Immature natural killer cell (primary cell): Measurements from ENCODE around the gene IKBKE. TPM values are rescaled to one million over a fixed set of nuclear protein-coding genes. Genes with fewer than 3 reads are reported as not detected.

Source experiments
- DNase-seq, 3 donors: peaks; one replicate each; pipeline ENCODE4 v3.0.0; 2022; ENCODE audit warnings: mixed read lengths in 1 of 3
- H3K27ac Mint-ChIP-seq, 6 donors: one replicate each; pipeline ENCODE4 v1.8.0; 2020; ENCODE audit warnings: mixed read lengths in 6 of 6, mild to moderate bottlenecking in 5 of 6, inconsistent platforms in 4 of 6, moderate library complexity in 3 of 6
- H3K27me3 Mint-ChIP-seq, 3 donors: one replicate each; pipeline ENCODE4 v1.8.0; 2020 to 2021; ENCODE audit warnings: low read depth in 3 of 3, mild to moderate bottlenecking in 3 of 3, mixed read lengths in 3 of 3, moderate library complexity in 3 of 3, inconsistent platforms in 1 of 3
- H3K36me3 Mint-ChIP-seq, 3 donors: one replicate each; pipeline ENCODE4 v1.8.0; 2020; ENCODE audit warnings: mixed read lengths in 3 of 3, inconsistent platforms in 2 of 3, mild to moderate bottlenecking in 2 of 3
- H3K4me1 Mint-ChIP-seq, 2 donors: one replicate each; pipeline ENCODE4 v1.8.0; 2020; ENCODE audit warnings: inconsistent platforms in 2 of 2, mild to moderate bottlenecking in 2 of 2, mixed read lengths in 2 of 2, moderate library complexity in 1 of 2
- H3K4me3 Mint-ChIP-seq, 5 donors: one replicate each; pipeline ENCODE4 v1.8.0; 2020; ENCODE audit warnings: mild to moderate bottlenecking in 5 of 5, mixed read lengths in 5 of 5, inconsistent platforms in 3 of 5, moderate library complexity in 3 of 5
- H3K9me3 Mint-ChIP-seq, 6 donors: one replicate each; pipeline ENCODE4 v1.8.0; 2020; ENCODE audit warnings: mild to moderate bottlenecking in 6 of 6, mixed read lengths in 6 of 6, inconsistent platforms in 4 of 6, moderate library complexity in 3 of 6
- polyA plus RNA-seq, 3 donors: library from polyadenylated mRNA; unstranded; fragments of 300-500 nt; fragmentation: Illumina TruSeq; gene quantifications; one replicate each; pipeline ENCODE4 v1.2.3, GENCODE V29; 2021

The IKBKE gene
- polyA plus RNA-seq, 3 donors from 2014 or later = 21.1 to 29.7 (median 28.3) TPM

GRCh38 chr1:206508130-206508889 is 38.0 kb downstream of the IKBKE start:
- H3K27me3 Mint-ChIP-seq = peaks cover 11 to 15% (median 12%) of the 10 kb centered on the region in 3 donors
- H3K36me3 Mint-ChIP-seq = no peaks in the 10 kb centered on the region
- DNase-seq = no peak
- peak overlapping the region; percentile 63 to 83 (median 77) for H3K4me3 Mint-ChIP-seq
- H3K4me1 Mint-ChIP-seq = peaks cover 42 to 49% of the 10 kb centered on the region in 2 donors
- no peaks in the 10 kb centered on the region for H3K9me3 Mint-ChIP-seq
- peak overlapping the region in 5 of 6 donors; percentile 39 to 86 (median 64) for H3K27ac Mint-ChIP-seq

DNA sequence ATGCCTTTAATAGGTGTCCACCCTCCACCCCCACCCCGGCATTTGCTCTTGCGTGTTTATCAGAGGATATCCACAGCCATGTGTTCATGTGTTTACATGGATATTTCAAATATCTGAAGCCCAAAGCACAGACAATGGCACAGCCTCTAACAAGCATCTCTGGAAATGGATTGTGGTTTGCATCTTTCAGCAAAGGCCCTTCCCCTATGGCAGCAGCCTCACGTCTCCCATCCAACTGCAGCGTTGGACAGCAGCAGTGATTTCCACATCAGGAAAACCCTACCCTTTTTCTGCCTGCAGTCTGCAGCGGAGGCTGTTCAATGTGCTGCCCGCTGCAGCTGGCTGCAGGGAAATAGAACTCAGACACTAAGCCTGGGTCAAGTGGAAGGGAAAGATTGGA is 38.7 kb downstream of the IKBKE start:
- Mint-ChIP-seq H3K27ac (peak overlapping the region in 4 of 6 donors; percentile 6 to 86 (median 57)), H3K4me3 (peak overlapping the region; percentile 63 to 83 (median 77)), H3K27me3 (peaks cover 11 to 15% (median 12%) of the 10 kb centered on the region in 3 donors), H3K4me1 (peaks cover 37 to 42% of the 10 kb centered on the region in 2 donors), H3K36me3 (peaks cover 0 to 1% (median 0%) of the 10 kb centered on the region in 3 donors), H3K9me3 (no peaks in the 10 kb centered on the region)
- no peak for DNase-seq

DNA sequence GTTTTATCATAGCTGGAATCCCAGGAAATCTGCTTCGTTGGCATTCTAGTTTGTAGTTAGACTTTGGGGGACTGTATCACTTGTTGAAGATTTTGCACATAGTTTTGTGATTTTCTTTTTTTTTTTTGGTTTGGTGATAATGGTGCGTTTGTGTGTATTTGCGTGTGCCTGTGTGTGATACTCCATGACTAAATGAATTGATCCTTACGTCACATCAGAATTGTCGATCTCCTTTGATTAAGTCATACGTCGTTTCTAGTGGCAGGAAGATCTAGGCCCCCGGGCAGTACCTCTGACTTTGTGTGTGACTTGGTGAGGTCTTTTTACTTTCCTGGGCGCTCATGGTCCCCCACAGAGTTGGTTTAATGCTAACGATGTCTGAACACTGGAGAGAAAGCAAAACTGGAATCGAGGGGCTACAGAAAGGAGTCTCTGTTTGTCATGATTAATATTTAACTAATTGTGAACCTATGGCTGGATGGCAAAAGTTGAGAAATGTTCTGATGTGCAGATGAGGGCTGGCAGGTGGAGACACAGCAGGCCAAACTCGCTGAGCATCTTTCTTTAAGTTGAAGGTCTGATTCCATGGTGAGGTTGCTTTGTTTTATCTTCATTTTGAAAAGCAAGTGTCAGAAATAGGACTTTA is 39.5 kb downstream of the IKBKE start:
- peaks cover 29 to 34% of the 10 kb centered on the region in 2 donors for H3K4me1 Mint-ChIP-seq
- peaks cover 11 to 13% (median 13%) of the 10 kb centered on the region in 3 donors for H3K27me3 Mint-ChIP-seq
- no peak overlapping the region for H3K27ac Mint-ChIP-seq

DNA sequence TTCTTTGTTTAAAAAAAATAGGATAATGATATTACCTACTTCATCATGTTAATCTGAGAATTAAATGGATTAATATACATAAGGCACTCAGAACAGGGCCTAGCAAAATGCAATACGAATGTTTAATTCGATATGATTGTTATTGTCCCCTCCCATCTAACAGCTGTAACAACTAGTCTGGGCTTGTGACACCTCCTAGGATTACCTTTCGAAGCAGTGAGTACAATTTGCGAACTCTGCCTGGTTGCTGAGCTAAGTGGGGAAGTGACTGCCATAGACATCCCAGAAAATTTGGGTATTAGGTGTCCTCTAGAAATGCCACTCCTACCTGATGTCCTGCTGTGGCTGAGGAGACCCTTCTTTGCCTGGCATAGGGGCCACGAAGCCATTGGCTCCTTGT is 40.1 kb downstream of the IKBKE start:
- Mint-ChIP-seq H3K4me3 (no peak overlapping the region), H3K9me3 (no peaks in the 10 kb centered on the region), H3K27ac (no peak overlapping the region), H3K36me3 (peaks cover 0 to 3% (median 0%) of the 10 kb centered on the region in 3 donors), H3K27me3 (peaks cover 7 to 13% (median 13%) of the 10 kb centered on the region in 3 donors), H3K4me1 (peaks cover 23 to 28% of the 10 kb centered on the region in 2 donors)
- DNase-seq = no peak

More for the DNA sequence above, 39.5 kb downstream of the IKBKE start:
- Mint-ChIP-seq H3K9me3 (no peaks in the 10 kb centered on the region), H3K36me3 (peaks cover 0 to 3% (median 0%) of the 10 kb centered on the region in 3 donors), H3K4me3 (no peak overlapping the region)
- no peak for DNase-seq

GRCh38 chr1:206511362-206512057 is 41.2 kb downstream of the IKBKE start:
- no peak for DNase-seq
- H3K9me3 Mint-ChIP-seq = no peaks in the 10 kb centered on the region
- peaks cover 6 to 11% (median 10%) of the 10 kb centered on the region in 3 donors for H3K27me3 Mint-ChIP-seq
- H3K27ac Mint-ChIP-seq = peak overlapping the region in 1 of 6 donors; percentile 37
- no peak overlapping the region for H3K4me3 Mint-ChIP-seq
- H3K4me1 Mint-ChIP-seq = peaks cover 15 to 17% of the 10 kb centered on the region in 2 donors
- peaks cover 0 to 9% (median 0%) of the 10 kb centered on the region in 3 donors for H3K36me3 Mint-ChIP-seq

DNA sequence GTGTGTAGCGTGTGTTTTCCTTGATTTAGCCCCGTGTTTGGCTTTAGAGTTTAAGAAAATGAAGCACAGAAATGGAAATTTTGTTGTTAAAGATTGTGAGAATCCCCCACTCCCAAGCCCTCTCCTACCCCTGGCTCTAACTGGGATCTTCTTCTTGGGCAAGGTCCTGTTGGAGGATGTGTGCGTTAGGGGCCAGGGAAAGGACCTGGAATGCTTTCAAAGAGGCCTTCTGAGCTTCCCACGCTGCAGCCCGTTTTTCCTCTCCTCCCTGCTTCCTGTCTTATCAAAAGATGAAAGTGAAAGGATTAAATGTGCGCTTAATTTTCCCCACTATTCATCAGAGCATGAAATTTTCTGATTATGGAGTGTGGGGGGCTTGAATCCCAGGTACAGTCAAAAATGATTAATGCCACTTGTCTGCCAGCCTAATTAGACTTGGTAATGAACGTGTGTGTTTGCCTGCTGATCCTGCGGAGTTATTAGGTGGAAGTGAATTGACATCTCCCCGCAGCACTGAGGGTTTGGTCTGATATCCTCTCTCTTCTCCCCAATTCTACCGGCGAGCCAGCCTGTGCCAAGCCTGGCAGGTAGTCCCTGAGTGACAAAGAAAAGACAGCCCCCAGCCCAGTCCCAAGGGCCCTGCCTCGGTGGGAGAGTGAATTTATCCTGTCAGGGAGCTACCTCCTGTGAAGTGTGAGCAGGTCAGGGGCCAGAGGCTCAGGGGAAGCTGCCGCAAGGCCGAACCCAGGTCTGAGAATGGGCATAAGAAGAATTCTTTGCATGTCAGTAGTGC is 42.0 kb downstream of the IKBKE start:
- H3K4me1 Mint-ChIP-seq = peaks cover 12 to 13% of the 10 kb centered on the region in 2 donors
- H3K9me3 Mint-ChIP-seq = no peaks in the 10 kb centered on the region
- H3K36me3 Mint-ChIP-seq = peaks cover 0 to 9% (median 0%) of the 10 kb centered on the region in 3 donors
- H3K4me3 Mint-ChIP-seq = no peak overlapping the region
- no peak for DNase-seq
- H3K27ac Mint-ChIP-seq = peak overlapping the region in 1 of 6 donors; percentile 37
- H3K27me3 Mint-ChIP-seq = peaks cover 5 to 11% (median 6%) of the 10 kb centered on the region in 3 donors

- peaks cover 5 to 11% (median 6%) of the 10 kb centered on the region in 3 donors for H3K27me3 Mint-ChIP-seq
- no peaks in the 10 kb centered on the region for H3K9me3 Mint-ChIP-seq
- H3K4me3 Mint-ChIP-seq = no peak overlapping the region
- peaks cover 12 to 13% of the 10 kb centered on the region in 2 donors for H3K4me1 Mint-ChIP-seq
- no peak for DNase-seq
- H3K27ac Mint-ChIP-seq = no peak overlapping the region
- H3K36me3 Mint-ChIP-seq = peaks cover 0 to 9% (median 0%) of the 10 kb centered on the region in 3 donors
Measured at GRCh38 chr1:206512851-206513180, 42.5 kb downstream of the IKBKE start.

- Mint-ChIP-seq H3K36me3 (peaks cover 0 to 9% (median 0%) of the 10 kb centered on the region in 3 donors), H3K4me3 (no peak overlapping the region), H3K9me3 (no peaks in the 10 kb centered on the region), H3K4me1 (peaks cover 6% of the 10 kb centered on the region in 2 donors), H3K27ac (no peak overlapping the region), H3K27me3 (peaks cover 1 to 10% (median 6%) of the 10 kb centered on the region in 3 donors)
- no peak for DNase-seq
Measured at GRCh38 chr1:206513312-206514111, 43.2 kb downstream of the IKBKE start.

DNA sequence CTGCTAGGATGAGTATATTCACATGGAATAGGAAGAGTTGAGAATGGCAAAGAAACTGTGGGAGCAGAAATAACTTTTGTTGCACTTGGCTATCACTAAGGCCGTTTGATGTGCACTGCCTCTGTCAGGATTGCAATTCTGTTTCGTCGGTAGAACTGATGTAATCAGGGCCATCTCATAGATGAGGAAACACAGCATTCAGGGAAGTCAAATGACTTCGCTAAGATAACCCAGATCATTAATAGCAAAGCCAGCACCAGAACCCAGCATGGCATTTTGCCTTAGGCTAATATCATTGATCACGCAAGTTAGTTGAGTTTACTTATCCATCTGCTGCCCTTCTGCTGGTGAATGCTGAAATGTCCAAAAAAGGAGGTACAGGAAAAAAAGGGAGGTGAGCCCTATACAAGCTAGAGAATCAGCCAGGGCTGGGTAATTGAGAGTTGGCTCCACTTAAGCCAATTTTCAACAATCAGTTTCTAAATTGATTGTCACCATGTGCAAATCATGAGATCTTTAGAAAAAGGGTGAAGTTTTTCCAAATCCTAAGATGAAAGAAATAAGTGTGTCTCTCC is 44.6 kb downstream of the IKBKE start:
- no peak overlapping the region for H3K4me3 Mint-ChIP-seq
- peaks cover 0 to 9% (median 0%) of the 10 kb centered on the region in 3 donors for H3K36me3 Mint-ChIP-seq
- no peaks in the 10 kb centered on the region for H3K4me1 Mint-ChIP-seq
- H3K9me3 Mint-ChIP-seq = no peaks in the 10 kb centered on the region
- peaks cover 1 to 6% (median 6%) of the 10 kb centered on the region in 3 donors for H3K27me3 Mint-ChIP-seq
- no peak overlapping the region for H3K27ac Mint-ChIP-seq
- no peak for DNase-seq

GRCh38 chr1:206516728-206516990 is 46.4 kb downstream of the IKBKE start:
- no peaks in the 10 kb centered on the region for H3K4me1 Mint-ChIP-seq
- peaks cover 0 to 9% (median 0%) of the 10 kb centered on the region in 3 donors for H3K36me3 Mint-ChIP-seq
- no peak overlapping the region for H3K27ac Mint-ChIP-seq
- no peaks in the 10 kb centered on the region for H3K9me3 Mint-ChIP-seq
- H3K4me3 Mint-ChIP-seq = no peak overlapping the region
- H3K27me3 Mint-ChIP-seq = peaks cover under 1 to 2% (median 2%) of the 10 kb centered on the region in 3 donors
- no peak for DNase-seq

DNA sequence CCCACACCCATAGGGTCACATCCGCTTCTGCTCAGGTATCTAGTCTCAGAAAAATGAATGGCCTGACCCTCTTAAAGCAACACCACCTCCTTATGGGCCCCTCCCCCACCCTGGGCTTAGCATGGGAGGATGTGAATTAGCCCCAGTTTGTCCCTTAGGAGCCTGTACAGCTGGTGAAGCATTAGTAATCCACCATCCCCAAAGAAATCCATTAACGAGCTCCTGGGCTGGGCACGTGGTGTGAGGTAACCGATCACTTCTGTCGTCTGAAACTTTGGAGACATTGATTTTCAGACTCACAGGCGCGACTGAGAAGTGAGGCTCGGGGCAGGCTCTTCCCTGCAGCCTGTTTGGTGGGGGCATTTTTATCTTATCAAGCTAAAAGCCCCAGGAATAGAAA is 47.5 kb downstream of the IKBKE start:
- Mint-ChIP-seq H3K9me3 (no peaks in the 10 kb centered on the region), H3K27ac (no peak overlapping the region), H3K4me3 (no peak overlapping the region), H3K36me3 (peaks cover 0 to 9% (median 0%) of the 10 kb centered on the region in 3 donors), H3K27me3 (peaks cover 0 to 2% (median 2%) of the 10 kb centered on the region in 3 donors), H3K4me1 (no peaks in the 10 kb centered on the region)
- no peak for DNase-seq

DNA sequence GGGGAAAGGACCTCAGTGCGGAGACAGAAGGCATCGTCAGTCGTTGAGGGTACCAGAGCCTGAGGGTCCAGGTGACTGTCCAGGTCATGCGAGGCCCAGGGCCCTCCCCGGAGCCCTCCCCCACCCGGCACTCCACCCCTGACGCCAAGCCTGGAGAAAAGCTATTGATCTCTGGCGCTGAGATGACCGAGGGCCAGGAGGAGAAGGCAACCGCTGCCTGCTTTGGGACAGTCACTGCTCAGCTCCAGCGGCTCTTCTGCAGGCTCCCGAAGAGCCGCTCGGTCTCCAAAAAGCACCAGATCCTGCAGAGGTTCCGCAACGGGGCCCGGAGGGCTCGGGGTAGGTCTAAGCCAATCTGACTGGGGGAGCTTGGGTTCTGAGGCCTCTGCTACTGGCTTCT is 47.9 kb downstream of the IKBKE start:
- Mint-ChIP-seq H3K27me3 (peaks cover 0 to 2% (median 2%) of the 10 kb centered on the region in 3 donors), H3K9me3 (no peaks in the 10 kb centered on the region)

More for the DNA sequence above, 47.9 kb downstream of the IKBKE start:
- DNase-seq = no peak
- peaks cover 0 to 9% (median 0%) of the 10 kb centered on the region in 3 donors for H3K36me3 Mint-ChIP-seq
- no peaks in the 10 kb centered on the region for H3K4me1 Mint-ChIP-seq
- H3K27ac Mint-ChIP-seq = no peak overlapping the region
- H3K4me3 Mint-ChIP-seq = no peak overlapping the region
